ENCODE measurements around the gene CREM.

The CREM gene

GRCh38 chr10:35223016-35223415 is 96.4 kb downstream of the CREM start:
- DNase-seq: no peak

DNA sequence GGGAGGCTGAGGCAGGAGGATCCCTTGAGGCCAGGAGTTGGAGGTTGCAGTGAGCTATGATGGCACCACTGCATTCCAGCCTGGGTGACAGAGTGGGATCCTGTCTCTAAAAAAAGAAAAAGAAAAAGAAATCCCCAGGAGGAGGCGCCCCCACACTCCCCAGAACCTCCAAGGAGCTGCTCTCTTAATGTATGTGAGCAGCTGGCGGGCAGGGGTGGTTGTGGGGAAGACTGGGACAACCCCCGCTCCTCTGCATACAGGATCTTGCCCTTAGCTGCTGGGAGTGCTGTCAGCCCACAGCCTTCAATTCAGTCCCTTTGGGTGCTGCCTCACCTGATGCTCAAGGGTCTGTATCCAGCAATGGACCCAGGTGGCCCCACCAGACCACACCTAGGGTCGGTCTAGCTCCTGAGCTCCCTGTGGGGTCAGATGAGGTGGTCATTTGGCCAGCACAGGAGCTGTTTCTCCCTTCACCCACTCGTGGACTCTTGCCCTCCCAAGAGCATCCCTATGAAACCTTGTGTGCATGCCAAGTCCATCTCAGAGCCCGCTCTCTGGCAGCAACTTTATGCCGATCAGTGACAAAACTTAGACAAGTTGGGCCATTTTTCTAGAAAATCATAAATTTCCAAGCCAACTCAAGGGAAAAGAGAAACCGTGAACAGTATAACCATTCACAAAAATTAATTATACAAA is 97.5 kb downstream of the CREM start:
- no peak for DNase-seq

DNA sequence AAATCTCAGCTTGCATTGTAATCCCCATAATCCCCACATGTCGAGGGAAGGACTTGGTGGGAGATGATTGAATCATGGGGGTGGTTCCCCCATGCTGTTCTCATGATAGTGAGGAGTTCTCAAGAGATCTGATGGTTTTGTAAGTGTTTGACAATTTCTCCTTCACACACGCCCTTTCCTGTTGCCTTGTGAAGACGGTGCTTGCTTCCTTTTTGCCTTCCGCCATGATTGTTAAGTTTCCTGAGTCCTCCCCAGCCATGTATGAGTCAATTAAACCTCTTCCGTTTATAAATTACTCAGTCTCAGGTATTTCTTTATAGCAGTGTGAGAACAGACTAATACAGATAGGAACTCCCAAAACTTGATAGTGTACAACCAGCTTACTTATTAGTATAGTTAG is 98.6 kb downstream of the CREM start:
- DNase-seq: no peak

DNA sequence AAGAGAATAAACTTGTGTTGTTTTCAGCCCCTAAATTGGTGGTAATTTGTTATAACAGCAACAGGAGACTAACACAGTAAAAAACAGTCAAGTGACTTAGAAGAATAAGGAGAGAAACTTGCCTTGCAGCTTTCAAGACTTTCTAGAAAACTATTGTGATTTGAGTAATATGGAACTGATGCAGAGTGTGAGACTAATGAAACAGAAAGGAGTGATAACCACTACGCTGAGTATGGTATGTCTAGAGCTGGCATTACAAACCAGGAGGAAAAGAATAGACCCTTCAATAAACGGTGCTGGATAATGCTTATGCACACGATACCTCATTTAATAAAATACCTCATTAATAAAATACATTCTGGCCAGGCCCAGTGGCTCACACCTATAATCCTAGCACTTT is 99.9 kb downstream of the CREM start:
- no peak for DNase-seq

GRCh38 chr10:35228058-35228457 is 101.4 kb downstream of the CREM start:
- no peak for DNase-seq

GRCh38 chr10:35231646-35232045 is 105.0 kb downstream of the CREM start:
- no peak for DNase-seq

GRCh38 chr10:35232527-35232926 is 105.9 kb downstream of the CREM start:
- DNase-seq: no peak

DNA sequence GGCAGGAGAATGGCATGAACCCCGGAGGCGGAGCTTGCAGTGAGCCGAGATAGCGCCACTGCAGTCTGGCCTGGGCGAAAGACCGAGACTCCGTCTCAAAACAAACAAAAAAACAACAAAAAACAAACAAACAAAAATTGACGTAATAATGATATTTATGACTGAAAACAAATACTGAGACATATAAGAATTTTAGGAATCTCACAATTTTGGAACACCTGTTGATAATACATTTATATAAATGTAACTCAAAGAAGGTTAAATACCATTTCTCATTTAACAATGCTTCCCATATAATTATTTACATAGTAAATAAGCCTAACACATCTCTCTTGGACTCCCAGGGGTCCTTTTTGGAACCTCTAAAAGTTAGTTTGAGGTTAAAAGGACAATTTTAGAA is 107.4 kb downstream of the CREM start:
- no peak for DNase-seq

DNA sequence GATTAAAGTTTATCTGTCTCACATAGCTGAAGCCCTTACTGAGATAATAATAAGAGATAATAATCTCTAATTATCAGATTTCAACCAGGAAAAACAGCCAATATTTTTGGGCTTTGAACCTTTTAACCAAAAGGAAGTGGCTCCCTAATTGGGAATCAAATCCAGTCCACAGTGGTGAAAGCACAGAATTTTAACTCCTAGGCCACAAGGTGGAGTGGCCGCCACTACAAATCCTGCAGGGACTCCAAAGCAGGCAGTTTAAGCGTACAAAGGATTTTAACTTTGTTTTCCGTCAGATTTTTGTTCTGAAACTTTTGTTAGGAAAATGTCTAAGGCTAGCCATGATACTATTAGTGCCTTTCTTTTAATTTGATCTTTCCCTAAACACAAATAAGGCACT is 110.1 kb downstream of the CREM start:
- DNase-seq: peak; percentile 15

DNA sequence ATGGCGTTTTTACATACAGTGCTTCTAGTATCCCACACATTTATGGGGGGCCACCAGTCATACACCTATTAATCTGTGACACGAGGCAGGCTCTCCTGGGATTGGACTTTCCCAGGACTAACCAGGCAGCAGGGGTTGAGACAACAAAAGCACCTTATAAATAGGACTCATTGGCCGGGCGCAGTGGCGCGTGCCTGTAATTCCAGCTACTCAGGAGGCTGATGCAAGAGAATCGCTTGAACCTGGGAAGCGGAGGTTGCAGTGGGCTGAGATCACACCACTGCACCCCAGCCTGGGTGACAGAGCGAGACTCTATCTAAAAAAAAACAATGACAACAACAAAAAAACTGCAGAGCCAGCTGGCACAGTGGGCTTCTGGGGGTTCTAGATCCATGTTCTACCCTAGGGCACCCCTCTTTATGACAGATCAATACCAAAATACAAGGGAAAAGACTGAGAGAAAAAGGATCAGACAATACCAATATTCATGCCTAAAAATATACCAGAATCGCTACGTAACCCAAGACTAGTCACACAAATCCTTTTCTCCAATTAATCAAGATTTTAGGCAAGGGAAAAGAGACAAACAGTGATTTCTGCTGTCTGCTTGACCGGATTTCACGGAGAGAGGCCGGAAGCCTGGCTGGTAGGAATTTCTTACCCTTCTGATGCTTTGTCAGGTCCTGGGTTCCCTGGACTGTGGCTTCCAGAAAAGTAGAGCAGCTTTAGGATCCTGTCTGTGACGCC is 111.3 kb downstream of the CREM start:
- no peak for DNase-seq

GRCh38 chr10:35244549-35244948 is 117.9 kb downstream of the CREM start:
- no peak for DNase-seq

GRCh38 chr10:35246770-35247343 is 120.2 kb downstream of the CREM start:
- DNase-seq: no peak

GRCh38 chr10:35251373-35252100 is 124.9 kb downstream of the CREM start:
- DNase-seq: no peak

DNA sequence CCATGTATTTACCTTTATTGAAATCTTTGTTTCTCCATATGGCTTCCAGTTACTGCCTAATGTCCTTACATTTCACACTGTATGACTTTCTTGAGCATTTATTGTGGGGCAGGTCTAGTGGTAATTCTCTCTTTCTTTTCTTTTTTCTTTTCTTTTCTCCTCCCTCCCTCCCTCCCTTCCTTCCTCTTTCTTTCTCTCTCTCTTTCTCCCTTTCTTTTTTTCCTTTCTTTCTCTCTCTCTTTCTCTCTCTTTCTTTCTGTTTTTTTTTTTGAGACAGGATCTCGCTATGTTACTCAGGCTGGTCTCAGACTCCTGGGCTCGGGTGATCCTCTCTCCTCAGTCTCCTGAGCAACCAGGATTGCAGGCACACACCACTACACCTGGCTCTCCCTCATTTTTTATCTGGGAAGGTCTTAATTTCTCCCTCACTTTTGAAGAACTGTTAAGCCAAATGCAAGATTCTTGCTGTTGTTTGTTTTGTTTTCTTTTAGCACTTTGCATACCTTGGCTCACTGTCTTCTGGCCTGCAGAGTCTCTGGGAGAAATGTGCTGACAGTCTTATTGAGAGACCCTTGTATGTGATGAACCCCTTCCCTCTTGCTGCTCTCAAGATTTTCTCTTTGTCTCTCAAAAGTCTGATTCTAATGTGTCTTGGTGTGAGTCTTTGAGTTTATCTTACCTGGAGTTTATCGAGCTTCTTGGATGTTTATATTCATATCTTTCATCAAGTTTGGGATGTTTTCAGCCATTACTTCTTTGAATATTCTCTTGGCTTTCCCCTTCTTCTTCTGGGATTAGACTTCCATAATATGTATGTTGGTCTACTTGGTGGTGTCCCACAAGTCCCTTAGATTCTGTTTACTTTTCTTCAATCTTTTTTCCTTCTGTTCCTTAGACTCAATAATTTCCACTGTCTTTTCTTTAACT is 130.7 kb downstream of the CREM start:
- DNase-seq: no peak

DNA sequence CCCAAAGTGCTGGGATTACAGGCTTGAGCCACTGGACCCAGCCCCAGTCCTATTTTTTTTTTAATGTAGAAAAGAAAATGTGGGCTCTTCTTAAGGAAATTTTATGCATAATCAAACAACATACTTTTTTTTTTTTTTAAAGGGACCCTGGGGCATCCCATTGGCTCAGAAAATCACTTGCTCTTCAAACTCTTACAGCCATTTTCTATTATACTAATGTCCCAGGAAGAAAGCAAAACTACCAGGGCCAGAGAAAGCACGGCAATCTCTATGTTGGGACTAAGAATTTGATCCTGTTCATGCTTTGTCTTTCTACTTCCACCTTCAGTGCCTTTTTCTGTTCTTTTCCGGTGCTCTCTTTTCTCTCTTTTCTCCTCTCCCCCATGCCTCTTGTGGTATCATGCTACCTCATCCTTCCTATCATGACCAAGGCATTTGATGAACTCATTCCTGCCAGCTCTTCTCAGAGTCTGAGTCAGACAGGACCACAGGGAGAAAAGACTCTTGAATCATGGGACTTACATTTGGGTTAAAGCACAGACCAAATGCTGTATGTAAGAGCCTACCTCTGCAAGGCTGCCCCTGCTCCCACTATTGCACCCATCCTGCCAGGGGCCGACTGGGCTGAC is 133.2 kb downstream of the CREM start:
- DNase-seq: peak; percentile 94

DNA sequence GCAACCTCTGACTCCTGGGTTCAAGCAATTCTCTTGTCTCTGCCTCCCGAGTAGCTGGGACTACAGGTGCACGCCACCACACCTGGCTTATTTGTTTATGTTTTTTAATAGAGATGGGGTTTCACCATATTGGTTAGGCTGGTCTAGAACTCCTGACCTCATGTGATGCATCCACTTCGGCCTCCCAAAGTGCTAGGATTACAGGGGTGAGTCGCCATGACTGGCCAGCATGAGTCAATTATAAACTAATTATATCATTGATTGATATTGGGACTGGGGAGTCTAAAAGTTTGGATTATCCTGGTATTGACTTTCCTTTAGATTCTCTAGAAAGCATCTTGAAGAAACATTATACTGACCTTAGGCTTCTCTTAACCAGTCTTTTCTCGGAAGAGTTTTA is 135.8 kb downstream of the CREM start:
- DNase-seq: peak; percentile 59
